H1 (cell line): Measurements from ENCODE around the gene NADSYN1. TPM values are rescaled to one million over a fixed set of nuclear protein-coding genes. Genes with fewer than 3 reads are reported as not detected.

Experiments used
- CTCF ChIA-PET: fragments of 300-600 bp; sonication (Branson Sonifier 250); formaldehyde crosslinking; loops from one replicate; lab custom pipeline; 2021; ENCODE audit not compliant: partially characterized antibody; lab: Charles Lee
- POLR2A ChIA-PET: fragments of 300-600 bp; sonication (Branson Sonifier 250); formaldehyde crosslinking; loops from one replicate; lab custom pipeline; 2021; ENCODE audit warnings: inconsistent platforms; ENCODE audit not compliant: partially characterized antibody; lab: Charles Lee
- DNase-seq, 2 experiments: peaks; one replicate each; pipeline versions ENCODE4 v3.0.0 to v3.0.0-alpha.2; 2010 to 2022; ENCODE audit warnings: low spot score in 2 of 2, low read depth in 1 of 2, mixed read lengths in 1 of 2
- FAIRE-seq: peaks from 2 replicates; lab custom pipeline; 2011; peaks lifted over from hg19 to GRCh38; lab: Jason Lieb, UNC
- H2AFZ ChIP-seq: 2 replicates; pipeline ENCODE4 v1.8.1; 2012; ENCODE audit warnings: low read length, inconsistent platforms
- H2AK5ac ChIP-seq: 2 replicates; pipeline ENCODE4 v1.6.1; 2013; ENCODE audit warnings: low read depth, low read length
- H2BK120ac ChIP-seq: replicated peaks from 2 replicates; pipeline ENCODE3; 2013; ENCODE audit warnings: low read depth, low read length, inconsistent platforms
- H2BK12ac ChIP-seq: 2 replicates; pipeline ENCODE4 v1.6.1; 2013; ENCODE audit warnings: low read depth, low read length
- H2BK15ac ChIP-seq: 2 replicates; pipeline ENCODE4 v1.6.1; 2013; ENCODE audit warnings: low read length
- H2BK20ac ChIP-seq: 2 replicates; pipeline ENCODE4 v1.6.1; 2013; ENCODE audit warnings: low read length
- H2BK5ac ChIP-seq: 2 replicates; pipeline ENCODE4 v1.6.1; 2013; ENCODE audit warnings: low read depth, low read length
- H3K14ac ChIP-seq: 2 replicates; pipeline ENCODE4 v1.6.1; 2013; ENCODE audit warnings: inconsistent platforms; ENCODE audit not compliant: insufficient read length
- H3K18ac ChIP-seq: 2 replicates; pipeline ENCODE4 v1.6.1; 2013; ENCODE audit warnings: low read length; ENCODE audit errors: extremely low read depth
- H3K23ac ChIP-seq: 2 replicates; pipeline ENCODE4 v1.6.1; 2013; ENCODE audit warnings: inconsistent platforms; ENCODE audit not compliant: insufficient read length
- H3K23me2 ChIP-seq: 2 replicates; pipeline ENCODE4 v1.6.1; 2013; ENCODE audit warnings: low read depth, low read length
- H3K27ac ChIP-seq: 2 replicates; pipeline ENCODE4 v1.6.1; 2011; ENCODE audit warnings: low read depth, low read length, inconsistent platforms
- H3K27me3 ChIP-seq, 4 experiments: replicated peaks in 1 of 4; 1 replicate in 1 of 4; 2 replicates in 3 of 4; pipeline versions ENCODE4 v1.6.1 to v1.8.1; 2011 to 2013; ENCODE audit warnings: low read length in 3 of 4, mild to moderate bottlenecking in 3 of 4, inconsistent platforms in 2 of 4, mixed read lengths in 2 of 4, moderate library complexity in 1 of 4; ENCODE audit not compliant: control insufficient read depth in 3 of 4, insufficient read depth in 3 of 4; ENCODE audit errors: extremely low read depth in 1 of 4
- H3K36me3 ChIP-seq, 4 experiments: 2 replicates each; pipeline versions ENCODE4 v1.6.1 to v1.8.1; 2011 to 2013; ENCODE audit warnings: mild to moderate bottlenecking in 4 of 4, low read length in 3 of 4, moderate library complexity in 2 of 4, control low read depth in 1 of 4, inconsistent platforms in 1 of 4; ENCODE audit not compliant: insufficient read depth in 4 of 4, control insufficient read depth in 2 of 4
- H3K4ac ChIP-seq: replicated peaks from 2 replicates; pipeline ENCODE3; 2013; ENCODE audit warnings: low read length, low read depth, mixed read lengths, inconsistent platforms; ENCODE audit not compliant: insufficient read length
- H3K4me1 ChIP-seq, 4 experiments: replicated peaks in 1 of 4; 1 replicate in 1 of 4; 2 replicates in 3 of 4; pipeline versions ENCODE4 v1.6.1 to v1.8.1; 2011 to 2013; ENCODE audit warnings: low read length in 3 of 4, inconsistent platforms in 2 of 4, mixed read lengths in 1 of 4; ENCODE audit not compliant: insufficient read depth in 4 of 4, control insufficient read depth in 3 of 4
- H3K4me2 ChIP-seq, 2 experiments: 2 replicates each; pipeline versions ENCODE4 v1.6.1 to v1.8.1; 2011 to 2013; ENCODE audit warnings: low read depth in 2 of 2, low read length in 2 of 2, control low read depth in 1 of 2, inconsistent platforms in 1 of 2, mild to moderate bottlenecking in 1 of 2; ENCODE audit not compliant: insufficient read depth in 1 of 2
- H3K4me3 ChIP-seq, 4 experiments: fragments of 200-600, 300-600 bp in 1 of 4; sonication (generic), shearing (Covaris generic), sonication (Bioruptor Twin) in 1 of 4; 2 replicates each; pipeline versions ENCODE4 v1.5.1 to v1.8.1; 2011 to 2016; ENCODE audit warnings: low read length in 4 of 4, low read depth in 3 of 4, control low read depth in 2 of 4, inconsistent platforms in 2 of 4, mild to moderate bottlenecking in 2 of 4, mixed read lengths in 1 of 4, moderate library complexity in 1 of 4; ENCODE audit not compliant: insufficient read depth in 2 of 4; ENCODE audit errors: extremely low read depth in 1 of 4
- H3K56ac ChIP-seq: replicated peaks from 2 replicates; pipeline ENCODE3; 2013; ENCODE audit warnings: low read depth, mild to moderate bottlenecking, mixed read lengths, low read length, inconsistent platforms; ENCODE audit not compliant: insufficient read length
- H3K79me1 ChIP-seq: 2 replicates; pipeline ENCODE4 v1.6.1; 2013; ENCODE audit warnings: low read depth, low read length, control low read depth
- H3K79me2 ChIP-seq, 2 experiments: 2 replicates each; pipeline versions ENCODE4 v1.6.1 to v1.8.1; 2012 to 2013; ENCODE audit warnings: low read length in 2 of 2, mild to moderate bottlenecking in 2 of 2, inconsistent platforms in 1 of 2; ENCODE audit not compliant: insufficient read depth in 2 of 2, control insufficient read depth in 1 of 2
- H3K9ac ChIP-seq, 4 experiments: replicated peaks in 1 of 4; 1 replicate in 1 of 4; 2 replicates in 3 of 4; pipeline versions ENCODE4 v1.6.1 to v1.8.1; 2011 to 2013; ENCODE audit warnings: low read depth in 3 of 4, low read length in 3 of 4, control low read depth in 2 of 4, mild to moderate bottlenecking in 2 of 4, moderate library complexity in 2 of 4, inconsistent platforms in 1 of 4; ENCODE audit errors: extremely low read depth in 1 of 4
- H3K9me3 ChIP-seq, 2 experiments: 2 replicates each; pipeline versions ENCODE4 v1.6.1 to v1.8.1; 2012 to 2013; ENCODE audit warnings: mild to moderate bottlenecking in 2 of 2, moderate library complexity in 2 of 2, control low read depth in 1 of 2, inconsistent platforms in 1 of 2, low read depth in 1 of 2, low read length in 1 of 2, mixed read lengths in 1 of 2; ENCODE audit not compliant: insufficient read depth in 2 of 2
- H4K20me1 ChIP-seq, 2 experiments: replicated peaks in 1 of 2; 2 replicates each; pipeline versions ENCODE3 to v1.8.1; 2011 to 2013; ENCODE audit warnings: inconsistent platforms in 2 of 2, low read length in 2 of 2, mild to moderate bottlenecking in 1 of 2; ENCODE audit not compliant: insufficient read depth in 2 of 2, control insufficient read depth in 1 of 2
- H4K5ac ChIP-seq: 2 replicates; pipeline ENCODE4 v1.6.1; 2013; ENCODE audit warnings: low read length, low read depth, mixed read lengths, inconsistent platforms; ENCODE audit not compliant: insufficient read length
- H4K8ac ChIP-seq: 2 replicates; pipeline ENCODE4 v1.8.0; 2013; ENCODE audit warnings: mild to moderate bottlenecking, moderate library complexity, low read length, inconsistent platforms; ENCODE audit not compliant: insufficient read depth; ENCODE audit errors: extremely low read depth
- H4K91ac ChIP-seq: replicated peaks from 2 replicates; pipeline ENCODE3; 2013; ENCODE audit warnings: low read length, mixed read lengths, inconsistent platforms; ENCODE audit not compliant: insufficient read length
- CBX5 ChIP-seq: fragments of 300-800, 300-1000 bp; sonication (generic); IDR thresholded peaks from 2 replicates; pipeline ENCODE4 v1.7.1; 2016; ENCODE audit warnings: antibody characterized with exemption, low read length, low read depth
- CTCF ChIP-seq, 3 experiments: IDR thresholded peaks; 1 replicate in 2 of 3; 2 replicates in 1 of 3; pipeline versions ENCODE4 v1.5.1 to v1.6.1; 2011; ENCODE audit warnings: low read length in 3 of 3, mild to moderate bottlenecking in 3 of 3, inconsistent platforms in 2 of 3, low read depth in 1 of 3, moderate library complexity in 1 of 3; ENCODE audit not compliant: insufficient read depth in 1 of 3; ENCODE audit errors: control extremely low read depth in 1 of 3
- FOSL1 ChIP-seq: IDR thresholded peaks from 2 replicates; pipeline ENCODE4 v1.6.1; 2011; ENCODE audit warnings: mild to moderate bottlenecking, low read depth, low read length, moderate library complexity; ENCODE audit not compliant: insufficient read depth
- GABPA ChIP-seq: IDR thresholded peaks from 2 replicates; pipeline ENCODE4 v1.6.1; 2011; ENCODE audit warnings: mild to moderate bottlenecking, low read length, moderate library complexity, borderline replicate concordance; ENCODE audit not compliant: insufficient read depth
- HDAC6 ChIP-seq: IDR thresholded peaks from one replicate; pipeline ENCODE4 v1.7.1; 2012; ENCODE audit warnings: low read depth, mild to moderate bottlenecking, inconsistent platforms, low read length, moderate library complexity
- RXRA ChIP-seq: IDR thresholded peaks from 2 replicates; pipeline ENCODE4 v1.6.1; 2011; ENCODE audit warnings: low read depth, mild to moderate bottlenecking, low read length, moderate library complexity; ENCODE audit not compliant: insufficient read depth
- SAP30 ChIP-seq: fragments of 300-600 bp; sonication (generic); IDR thresholded peaks from 2 replicates; pipeline ENCODE4 v1.7.1; 2012; ENCODE audit warnings: low read length, moderate library complexity, mild to moderate bottlenecking, inconsistent platforms; ENCODE audit not compliant: insufficient read depth, insufficient replicate concordance
- SP2 ChIP-seq: IDR thresholded peaks from 2 replicates; pipeline ENCODE4 v1.6.1; 2012; ENCODE audit warnings: mild to moderate bottlenecking, low read length, inconsistent platforms
- TAF1 ChIP-seq: IDR thresholded peaks from 2 replicates; pipeline ENCODE4 v1.6.1; 2011; ENCODE audit warnings: mild to moderate bottlenecking, low read depth, low read length
- TBP ChIP-seq: IDR thresholded peaks from 2 replicates; pipeline ENCODE4 v1.6.1; 2011; ENCODE audit warnings: low read depth, low read length, improper control_type of control experiment
- YY1 ChIP-seq: IDR thresholded peaks from 2 replicates; pipeline ENCODE4 v1.6.1; 2011; ENCODE audit warnings: low read depth, mild to moderate bottlenecking, low read length
- WGBS, 2 experiments: shearing (Covaris generic) in 1 of 2; methylation state at CpG; one replicate each; pipeline versions ENCODE4 v1.1.6 to v1.1.7; 2013 to 2015; ENCODE audit warnings: low lambda C conversion rate in 2 of 2, mixed read lengths in 2 of 2, inconsistent platforms in 1 of 2, low coverage in 1 of 2, missing lambda C conversion rate in 1 of 2; ENCODE audit not compliant: insufficient replicate concordance in 2 of 2, insufficient coverage in 1 of 2, insufficient read length in 1 of 2; ENCODE audit errors: extremely low coverage in 1 of 2, missing lambda C conversion rate in 1 of 2; 5-methylcytosine and 5-hydroxymethylcytosine counted together
- polyA plus RNA-seq, 7 experiments: library from polyadenylated mRNA; depleted of rRNA in 3 of 7; stranded (reverse) in 5 of 7; unstranded in 2 of 7; fragments of >200 nt in 5 of 7; fragments of 200-250 nt in 2 of 7; gene quantifications; 1 replicate in 5 of 7; 2 replicates in 1 of 7; 4 replicates in 1 of 7; pipeline versions ENCODE4 v1.2.1 to v1.2.3, GENCODE V29; 2011 to 2013; ENCODE audit warnings: missing spikeins in 2 of 7, mixed read lengths in 2 of 7
- total RNA-seq: library from RNA; stranded (reverse); fragmentation: NEBNext Ultra II Directional; extraction: Animal tissue kit (Norgen Biotek cat#: 25700); gene quantifications from 2 replicates; pipeline ENCODE4 v1.2.1, GENCODE V29; 2021

The NADSYN1 gene
- total and polyA plus RNA-seq, 2 of the 8 experiments (the other 6 are each of a cell fraction or from before 2014, with no cell fraction given) = 38.3 to 38.6 TPM

- Histone ChIP-seq H3K4me2 (no peak overlapping the region), H2BK120ac (no peak overlapping the region), H3K4ac (no peak overlapping the region), H3K4me3 (no peak overlapping the region), H2BK15ac (no peak overlapping the region), H3K23ac (no peak overlapping the region), H2AK5ac (no peak overlapping the region), H3K27ac (no peak overlapping the region), H3K9me3 (no peaks in the 10 kb centered on the region), H2AFZ (no peak overlapping the region), H3K36me3 (peaks cover 8 to 25% (median 23%) of the 10 kb centered on the region in 4 experiments; a peak in 7 of 8 replicates), H2BK5ac (no peak overlapping the region), H4K20me1 (peaks cover 7 to 15% of the 10 kb centered on the region in 2 experiments), H3K14ac (no peak overlapping the region), H3K23me2 (peaks cover 4% of the 10 kb centered on the region; the same call in 1 of the 2 replicates), H4K5ac (no peak overlapping the region), H2BK20ac (no peak overlapping the region), H3K4me1 (peaks cover 0 to under 1% (median 0%) of the 10 kb centered on the region in 4 experiments; a peak in 2 of 7 replicates), H3K79me2 (no peaks in the 10 kb centered on the region), H4K8ac (no peak overlapping the region), H3K56ac (no peak overlapping the region), H3K27me3 (no peaks in the 10 kb centered on the region), H3K9ac (no peak overlapping the region), H3K79me1 (no peaks in the 10 kb centered on the region), H2BK12ac (no peak overlapping the region), H3K18ac (no peak overlapping the region), H4K91ac (no peak overlapping the region)
- CTCF ChIA-PET = no interaction called here
- DNase-seq (no peak), FAIRE-seq (no peak)
- POLR2A ChIA-PET = no interaction called here
- WGBS, 2 experiments = 85% methylated on average over 13 of the region's 13 CpGs; no CpG with 5 or more reads in 1 of the 2 experiments
- TF ChIP-seq TBP = no peak
- TF ChIP-seq HDAC6 = no peak
- no peak for TF ChIP-seq CBX5
- no peak for TF ChIP-seq SP2
- no peak for TF ChIP-seq CTCF (IDR thresholded peaks at IDR 0.05; ENCODE audit: control extremely low read depth in 1 of 3, insufficient read depth in 1 of 3, low read depth in 1 of 3, low read length in 3 of 3)
- TF ChIP-seq YY1 = no peak
- TF ChIP-seq TAF1 = no peak
- TF ChIP-seq SAP30 = no peak
- TF ChIP-seq FOSL1 = no peak
- no peak for TF ChIP-seq RXRA
- TF ChIP-seq GABPA = no peak
Observed at GRCh38 chr11:71482746-71483364, 29.9 kb downstream of the NADSYN1 start.
